IPS-18a (cell line): ENCODE results near the gene UBE2I.
"Not testable (repeated sequence)": the region's sequence is repeated elsewhere in the genome, so short reads cannot be mapped to it uniquely, and the experiment has no call there.

Experiments
- H3K27ac ChIP-seq: one replicate; pipeline ENCODE4 v1.5.1; 2013; ENCODE audit warnings: low read length
- H3K27me3 ChIP-seq: one replicate; pipeline ENCODE4 v1.6.1; 2013; ENCODE audit warnings: mild to moderate bottlenecking, low read length; ENCODE audit not compliant: control insufficient read depth, insufficient read depth
- H3K36me3 ChIP-seq: one replicate; pipeline ENCODE4 v1.6.1; 2013; ENCODE audit warnings: low read depth, low read length; ENCODE audit not compliant: control insufficient read depth
- H3K4me1 ChIP-seq: one replicate; pipeline ENCODE4 v1.6.1; 2013; ENCODE audit warnings: low read depth, low read length; ENCODE audit not compliant: control insufficient read depth
- H3K4me3 ChIP-seq: one replicate; pipeline ENCODE4 v1.5.1; 2013; ENCODE audit warnings: low read length
- H3K9ac ChIP-seq: one replicate; pipeline ENCODE4 v1.6.1; 2013; ENCODE audit warnings: mild to moderate bottlenecking, low read length, moderate library complexity
- H3K9me3 ChIP-seq: one replicate; pipeline ENCODE4 v1.6.1; 2013; ENCODE audit warnings: low read depth, low read length; ENCODE audit not compliant: control insufficient read depth

Gene UBE2I

DNA sequence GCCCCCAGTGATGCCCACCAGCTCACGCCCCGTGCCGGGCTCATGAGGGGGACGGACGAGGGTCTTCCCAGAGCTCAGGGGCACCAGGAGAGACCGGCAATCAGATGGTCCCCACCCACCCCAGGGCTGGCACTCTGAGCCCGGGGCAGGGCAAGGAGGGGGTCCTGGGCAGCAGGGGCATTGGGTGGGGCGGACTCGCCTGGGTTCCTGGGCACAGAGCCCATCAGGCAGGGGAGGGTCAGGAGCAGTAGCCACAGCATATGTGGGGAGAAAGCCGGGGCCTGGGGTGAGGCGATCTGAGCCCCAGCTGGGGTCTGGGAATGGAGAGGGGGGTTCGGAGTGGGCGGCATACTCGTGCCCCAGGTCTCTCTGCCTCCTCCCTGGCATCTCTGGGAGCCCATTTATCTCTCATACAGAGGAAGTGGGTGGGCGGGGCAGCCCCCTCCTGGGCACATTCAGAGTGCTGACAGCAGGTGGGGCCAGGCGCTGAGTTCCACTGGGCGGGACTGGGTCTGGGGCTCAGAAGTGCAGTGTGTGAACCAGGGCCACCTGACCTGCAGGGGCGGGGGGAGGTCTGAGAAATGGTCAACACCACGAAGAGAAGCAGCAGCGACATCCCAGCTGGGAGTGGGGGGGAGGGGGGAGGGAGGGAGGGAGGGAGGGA is 20.5 kb upstream of the UBE2I start:
- Histone ChIP-seq H3K9me3 (no peaks in the 10 kb centered on the region), H3K36me3 (no peaks in the 10 kb centered on the region), H3K4me3 (peak overlapping the region; percentile 33), H3K27ac (no peak overlapping the region), H3K4me1 (peaks cover 8% of the 10 kb centered on the region), H3K9ac (no peak overlapping the region), H3K27me3 (peaks cover 75% of the 10 kb centered on the region)

DNA sequence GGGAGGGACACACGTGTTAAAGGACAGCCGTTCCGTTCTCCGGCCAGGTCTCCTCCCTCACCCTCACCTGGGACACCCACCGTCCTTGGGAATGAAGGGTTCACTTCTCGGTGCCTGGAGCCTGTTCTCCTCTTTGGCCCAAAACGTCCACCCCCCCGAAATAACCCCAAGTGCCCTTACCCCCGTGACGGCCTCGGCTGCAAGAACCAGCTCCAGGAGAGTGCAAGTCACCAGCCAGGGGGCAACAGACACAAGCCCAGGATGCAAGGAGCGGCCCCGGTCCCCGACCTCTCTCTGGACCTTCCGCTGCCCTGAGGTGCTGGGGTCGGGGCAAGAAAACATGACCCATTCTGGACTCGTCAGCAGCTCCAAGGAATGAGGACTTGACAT is 20.0 kb upstream of the UBE2I start:
- peaks cover 76% of the 10 kb centered on the region for H3K27me3 ChIP-seq
- peaks cover 8% of the 10 kb centered on the region for H3K4me1 ChIP-seq
- no peaks in the 10 kb centered on the region for H3K9me3 ChIP-seq
- H3K4me3 ChIP-seq = peak overlapping the region; percentile 44
- H3K27ac ChIP-seq = no peak overlapping the region
- H3K36me3 ChIP-seq = no peaks in the 10 kb centered on the region
- no peak overlapping the region for H3K9ac ChIP-seq

DNA sequence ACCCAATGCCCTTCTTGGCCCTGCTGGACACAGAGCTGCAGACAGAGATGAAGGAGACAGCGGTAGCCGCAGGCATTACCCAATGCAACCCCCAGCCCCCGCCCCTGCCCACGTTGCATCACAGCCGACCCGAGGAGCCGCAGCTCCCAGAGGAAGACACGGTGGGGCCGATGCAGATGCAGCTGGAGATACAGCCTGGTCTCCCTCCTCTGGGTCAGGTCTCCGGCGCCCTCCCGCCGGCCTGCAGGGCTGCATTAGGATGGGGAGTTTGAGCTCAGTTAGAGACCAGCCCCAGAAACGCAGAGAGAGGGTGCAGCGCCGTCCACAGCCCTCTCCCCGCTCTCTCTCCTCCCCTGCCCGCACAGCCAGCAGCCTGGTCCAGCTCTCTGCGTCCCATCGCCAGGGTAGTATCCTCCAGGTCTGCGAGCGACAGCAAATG is 19.4 kb upstream of the UBE2I start:
- H3K4me3 ChIP-seq = peak overlapping the region; percentile 44
- H3K9me3 ChIP-seq = no peaks in the 10 kb centered on the region
- H3K9ac ChIP-seq = no peak overlapping the region
- no peaks in the 10 kb centered on the region for H3K36me3 ChIP-seq
- H3K27me3 ChIP-seq = peaks cover 76% of the 10 kb centered on the region
- no peak overlapping the region for H3K27ac ChIP-seq
- H3K4me1 ChIP-seq = peaks cover 8% of the 10 kb centered on the region

DNA sequence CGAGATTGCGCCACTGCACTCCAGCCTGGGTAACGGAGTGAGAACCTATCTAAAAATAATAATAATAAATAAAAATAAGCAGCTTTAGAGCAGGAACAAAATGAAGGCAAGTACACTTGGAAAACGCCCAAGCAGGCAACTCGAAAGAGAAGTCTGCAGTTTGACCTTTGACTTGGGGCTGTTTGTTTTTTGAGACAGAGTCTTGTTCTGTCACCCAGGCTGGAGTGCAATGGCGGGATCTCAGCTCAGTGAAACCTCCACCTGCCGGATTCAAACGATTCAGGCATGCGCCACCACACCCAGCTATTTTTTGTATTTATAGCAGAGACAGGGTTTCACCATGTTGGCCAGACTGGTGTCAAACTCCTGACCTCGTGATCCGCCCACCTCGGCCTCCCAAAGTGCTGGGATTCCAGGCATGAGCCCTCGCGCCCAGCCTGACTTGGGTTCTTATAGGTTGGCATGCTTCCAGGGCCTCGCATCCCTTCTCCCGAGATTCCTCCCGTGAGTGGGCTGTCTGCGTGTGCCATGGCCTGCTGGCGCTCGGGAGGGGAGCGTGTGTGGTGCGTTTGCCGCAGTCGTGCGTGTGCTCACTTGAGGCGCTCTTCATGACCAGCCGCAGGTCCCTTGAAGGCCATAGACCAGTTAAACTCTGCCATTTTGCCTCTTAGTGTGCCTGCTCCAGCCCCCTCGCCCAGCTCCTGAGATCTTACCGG is 18.4 kb upstream of the UBE2I start:
- Histone ChIP-seq H3K9ac (no peak overlapping the region), H3K27me3 (peaks cover 68% of the 10 kb centered on the region), H3K36me3 (no peaks in the 10 kb centered on the region), H3K27ac (no peak overlapping the region), H3K4me1 (peaks cover 8% of the 10 kb centered on the region), H3K4me3 (no peak overlapping the region), H3K9me3 (no peaks in the 10 kb centered on the region)

DNA sequence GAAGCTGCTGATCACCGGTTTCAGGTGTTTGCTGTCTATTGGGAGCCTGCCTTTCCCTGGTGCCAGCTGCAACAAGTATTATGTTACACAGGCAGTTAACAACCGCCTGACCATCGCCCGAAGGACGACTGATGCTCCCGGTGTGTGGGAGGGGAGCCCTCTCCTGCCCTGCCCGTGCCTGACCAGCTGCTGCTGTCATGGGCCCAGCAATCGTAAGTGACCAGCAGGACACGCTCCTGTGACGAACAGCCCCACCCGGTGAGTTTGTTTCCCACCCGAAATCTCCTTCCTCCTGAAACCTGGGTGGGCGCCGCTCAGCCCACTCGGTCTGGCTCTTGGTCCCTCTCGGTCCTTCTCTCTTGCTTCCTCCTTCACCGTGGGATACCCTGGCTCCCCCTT is 17.9 kb upstream of the UBE2I start:
- H3K36me3 ChIP-seq = no peaks in the 10 kb centered on the region
- H3K27me3 ChIP-seq = peaks cover 62% of the 10 kb centered on the region
- H3K9ac ChIP-seq = no peak overlapping the region
- H3K27ac ChIP-seq = no peak overlapping the region
- H3K9me3 ChIP-seq = no peaks in the 10 kb centered on the region
- peaks cover 8% of the 10 kb centered on the region for H3K4me1 ChIP-seq
- no peak overlapping the region for H3K4me3 ChIP-seq

DNA sequence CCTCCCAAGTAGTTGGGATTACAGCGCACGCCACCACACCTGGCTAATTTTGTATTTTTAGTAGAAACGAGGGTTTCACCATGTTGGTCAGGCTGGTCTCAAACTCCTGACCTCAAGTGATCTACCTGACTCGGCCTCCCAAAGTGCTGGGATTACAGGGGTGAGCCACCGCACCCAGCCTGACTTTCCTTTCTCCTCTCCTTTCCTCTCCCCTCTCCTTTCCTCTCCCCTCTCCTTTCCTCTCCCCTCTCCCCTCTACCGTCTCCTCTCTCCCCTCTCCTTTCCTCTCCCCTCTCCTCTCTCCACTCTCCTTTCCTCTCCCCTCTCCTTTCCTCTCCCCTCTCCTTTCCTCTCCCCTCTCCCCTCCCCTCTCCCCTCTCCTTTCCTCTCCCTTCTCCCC is 17.2 kb upstream of the UBE2I start:
- H3K4me1 ChIP-seq, H3K4me3 ChIP-seq, H3K36me3 ChIP-seq, H3K27ac ChIP-seq, H3K9me3 ChIP-seq, H3K9ac ChIP-seq: not testable (repeated sequence)
- peaks cover 59% of the 10 kb centered on the region for H3K27me3 ChIP-seq

DNA sequence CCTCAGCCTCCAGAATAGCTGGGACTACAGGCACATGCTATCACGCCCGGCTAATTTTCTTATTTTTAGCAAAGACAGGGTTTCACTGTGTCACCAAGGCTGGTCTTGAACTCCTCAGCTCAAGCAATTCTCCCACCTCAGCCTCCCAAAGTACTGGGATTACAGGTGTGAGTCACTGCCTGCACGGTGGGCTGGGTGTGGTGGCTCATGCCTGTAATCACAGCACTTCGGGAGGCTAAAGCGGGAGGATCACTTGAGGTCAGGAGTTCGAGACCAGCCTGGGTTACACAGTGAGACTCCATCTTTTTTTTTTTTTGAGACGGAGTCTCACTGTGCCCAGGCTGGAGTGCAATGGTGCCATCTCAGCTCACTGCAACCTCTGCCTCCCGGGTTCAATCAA is 16.6 kb upstream of the UBE2I start:
- not testable (repeated sequence) for H3K4me3 ChIP-seq, H3K36me3 ChIP-seq, H3K4me1 ChIP-seq, H3K9ac ChIP-seq, H3K27ac ChIP-seq, H3K9me3 ChIP-seq
- peaks cover 53% of the 10 kb centered on the region for H3K27me3 ChIP-seq

DNA sequence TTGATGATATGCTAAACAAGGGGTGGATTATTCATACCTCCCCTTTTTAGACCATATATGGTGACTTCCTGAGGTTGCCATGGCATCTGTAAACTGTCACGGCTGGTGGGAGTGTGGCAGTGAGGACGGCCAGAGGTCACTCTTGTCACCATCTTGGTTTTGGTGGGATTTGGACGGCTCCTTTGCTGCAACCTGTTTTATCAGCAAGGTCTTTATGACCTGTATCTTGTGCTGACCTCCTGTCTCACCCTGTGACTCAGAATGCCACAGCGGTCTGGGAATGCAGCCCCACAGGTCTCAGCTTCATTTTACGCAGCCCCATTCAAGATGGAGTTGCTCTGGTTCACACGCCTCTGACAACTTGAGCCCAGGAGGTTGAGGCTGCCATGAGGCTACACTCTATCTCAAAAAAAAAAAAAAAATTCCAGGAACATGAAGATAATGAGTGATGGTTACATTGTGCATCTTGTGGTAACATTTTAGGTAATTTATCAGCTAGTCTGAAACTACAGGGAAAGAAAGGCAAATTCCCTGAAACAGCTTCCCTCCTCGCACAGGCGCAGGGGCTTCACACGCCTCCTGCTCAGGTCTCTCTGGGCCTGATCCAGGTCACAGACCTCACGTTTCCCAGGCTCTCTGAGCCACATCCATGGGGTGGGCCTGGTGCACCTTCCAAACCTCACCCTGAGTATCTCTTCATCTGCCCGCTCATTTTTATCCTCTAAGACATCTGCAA is 15.3 kb upstream of the UBE2I start:
- Histone ChIP-seq H3K9ac (no peak overlapping the region), H3K4me3 (no peak overlapping the region), H3K27ac (no peak overlapping the region), H3K9me3 (no peaks in the 10 kb centered on the region), H3K27me3 (peaks cover 49% of the 10 kb centered on the region), H3K36me3 (no peaks in the 10 kb centered on the region), H3K4me1 (peaks cover 8% of the 10 kb centered on the region)

DNA sequence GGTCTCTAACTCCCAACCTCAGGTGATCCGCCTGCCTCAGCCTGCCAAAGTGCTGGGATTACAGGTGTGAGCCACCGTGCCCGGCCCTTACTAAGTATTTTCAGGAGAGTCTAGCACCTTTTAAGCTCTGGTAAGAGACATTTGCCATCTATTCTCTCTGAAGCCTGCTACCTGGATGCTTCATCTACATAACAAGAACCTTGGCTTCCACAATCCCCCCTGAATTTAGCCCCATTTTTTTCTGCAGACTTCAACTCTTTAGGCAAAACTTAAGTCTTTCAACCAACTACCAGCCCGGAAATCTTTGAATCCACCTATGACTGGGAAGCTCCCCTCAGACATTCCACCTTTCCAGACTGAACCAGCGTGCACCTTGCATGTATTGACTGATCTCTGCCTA is 14.0 kb upstream of the UBE2I start:
- no peak overlapping the region for H3K27ac ChIP-seq
- H3K27me3 ChIP-seq = peaks cover 45% of the 10 kb centered on the region
- H3K4me3 ChIP-seq = no peak overlapping the region
- H3K36me3 ChIP-seq = no peaks in the 10 kb centered on the region
- no peaks in the 10 kb centered on the region for H3K4me1 ChIP-seq
- H3K9me3 ChIP-seq = no peaks in the 10 kb centered on the region
- no peak overlapping the region for H3K9ac ChIP-seq

DNA sequence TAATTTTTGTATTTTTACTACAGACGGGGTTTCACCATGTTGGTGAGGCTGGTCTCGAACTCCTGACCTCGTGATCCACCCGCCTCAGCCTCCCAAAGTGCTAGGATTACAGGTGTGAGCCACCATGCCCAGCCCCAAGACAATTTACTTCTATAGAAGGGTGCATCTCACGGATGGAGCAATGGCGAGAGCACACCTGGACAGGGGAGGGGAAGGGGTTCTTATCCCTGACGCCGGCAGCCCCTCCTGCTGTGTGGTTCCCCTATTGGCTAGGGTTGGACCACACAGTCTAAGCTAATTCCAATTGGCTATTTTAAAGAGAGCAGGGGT is 12.8 kb upstream of the UBE2I start:
- peaks cover 37% of the 10 kb centered on the region for H3K27me3 ChIP-seq
- not testable (repeated sequence) for H3K27ac ChIP-seq, H3K4me3 ChIP-seq, H3K4me1 ChIP-seq, H3K9me3 ChIP-seq, H3K36me3 ChIP-seq, H3K9ac ChIP-seq

DNA sequence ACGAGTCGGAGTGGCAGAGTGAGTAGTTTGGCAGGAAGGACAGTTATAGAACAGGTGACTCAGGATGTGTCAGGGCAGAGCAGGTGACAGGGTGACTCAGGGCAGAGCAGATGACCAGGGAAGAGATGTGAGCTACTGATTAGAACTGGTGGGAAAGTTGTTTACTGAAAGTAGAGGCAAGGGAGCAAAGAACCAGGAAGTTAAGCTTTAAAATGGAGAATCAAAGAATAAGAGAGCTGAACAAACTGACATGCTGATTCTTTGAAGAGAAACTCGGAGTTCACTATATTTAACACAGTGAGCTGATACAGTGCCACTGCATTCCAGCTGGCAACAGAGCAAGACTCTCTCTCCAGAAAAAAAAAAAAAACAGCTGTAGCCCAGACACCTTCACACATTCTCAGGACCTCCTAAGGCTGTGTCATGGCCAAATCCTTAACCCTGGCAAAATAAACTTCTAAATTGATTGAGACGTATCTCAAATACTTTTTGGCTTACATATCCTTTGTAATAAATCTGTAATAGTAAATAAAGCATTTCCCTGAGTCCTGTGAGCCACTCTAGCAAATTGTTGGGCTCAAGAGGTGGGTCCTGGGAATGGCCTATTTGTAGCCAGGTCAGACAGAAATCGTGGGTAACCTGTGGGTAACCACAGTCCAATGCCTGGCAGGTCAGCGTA is 12.3 kb upstream of the UBE2I start:
- H3K9ac ChIP-seq = no peak overlapping the region
- H3K27ac ChIP-seq = no peak overlapping the region
- no peaks in the 10 kb centered on the region for H3K36me3 ChIP-seq
- H3K4me3 ChIP-seq = no peak overlapping the region
- no peaks in the 10 kb centered on the region for H3K4me1 ChIP-seq
- peaks cover 32% of the 10 kb centered on the region for H3K27me3 ChIP-seq
- H3K9me3 ChIP-seq = no peaks in the 10 kb centered on the region
